Fibroblast of lung (primary cell): ENCODE results near the gene SPRING1. TPM values are rescaled to one million over a fixed set of nuclear protein-coding genes. Genes with fewer than 3 reads are reported as not detected.

Experiments used
- DNase-seq, 2 donors: peaks; one replicate each; pipeline versions ENCODE4 v3.0.0 to v3.0.0-alpha.2; 2010; ENCODE audit warnings: low read depth in 2 of 2
- H2AFZ ChIP-seq: 2 replicates; pipeline ENCODE4 v1.5.1; 2012; ENCODE audit warnings: low read length, control low read depth, inconsistent platforms
- H3K27ac ChIP-seq: 2 replicates; pipeline ENCODE4 v1.5.1; 2011; ENCODE audit warnings: low read length, control low read depth; ENCODE audit not compliant: insufficient read depth
- H3K27me3 ChIP-seq: 2 replicates; pipeline ENCODE4 v1.5.1; 2011; ENCODE audit warnings: mild to moderate bottlenecking, low read length; ENCODE audit not compliant: control insufficient read depth, insufficient read depth
- H3K36me3 ChIP-seq: 2 replicates; pipeline ENCODE4 v1.5.1; 2011; ENCODE audit warnings: low read length; ENCODE audit not compliant: control insufficient read depth, insufficient read depth
- H3K4me1 ChIP-seq: 2 replicates; pipeline ENCODE4 v1.5.1; 2011; ENCODE audit warnings: low read length; ENCODE audit not compliant: control insufficient read depth, insufficient read depth; ENCODE audit errors: extremely low read depth
- H3K4me2 ChIP-seq: 2 replicates; pipeline ENCODE4 v1.5.1; 2011; ENCODE audit warnings: low read length, control low read depth; ENCODE audit not compliant: insufficient read depth; ENCODE audit errors: extremely low read depth
- H3K4me3 ChIP-seq, 4 experiments: fragments of 200-600 bp in 1 of 4; sonication (generic) in 1 of 4; replicated peaks in 1 of 4; 2 replicates each; pipeline ENCODE4 v1.5.1; 2011 to 2016; ENCODE audit warnings: low read length in 4 of 4, low read depth in 3 of 4, mild to moderate bottlenecking in 3 of 4, control low read depth in 2 of 4, inconsistent platforms in 1 of 4, mixed read lengths in 1 of 4; ENCODE audit not compliant: insufficient read depth in 1 of 4; ENCODE audit errors: control extremely low read depth in 1 of 4
- H3K79me2 ChIP-seq: 2 replicates; pipeline ENCODE4 v1.5.1; 2012; ENCODE audit warnings: mild to moderate bottlenecking, low read length, inconsistent platforms; ENCODE audit not compliant: control insufficient read depth, insufficient read depth
- H3K9ac ChIP-seq: 2 replicates; pipeline ENCODE4 v1.5.1; 2011; ENCODE audit warnings: mild to moderate bottlenecking, low read length, control low read depth; ENCODE audit not compliant: insufficient read depth
- H3K9me3 ChIP-seq: 2 replicates; pipeline ENCODE4 v1.5.1; 2012; ENCODE audit warnings: low read depth, low read length; ENCODE audit not compliant: control insufficient read depth, insufficient read depth
- H4K20me1 ChIP-seq: 2 replicates; pipeline ENCODE4 v1.5.1; 2011; ENCODE audit warnings: low read length; ENCODE audit not compliant: control insufficient read depth, insufficient read depth; ENCODE audit errors: extremely low read depth
- CTCF ChIP-seq, 2 donors: IDR thresholded peaks in 1 of 2; conservative IDR thresholded peaks in 1 of 2; 1 replicate in 1 of 2; 2 replicates in 1 of 2; pipeline ENCODE4 v1.5.1; 2011 to 2012; ENCODE audit warnings: low read length in 2 of 2, control low read depth in 1 of 2, inconsistent platforms in 1 of 2, low read depth in 1 of 2, mild to moderate bottlenecking in 1 of 2
- EZH2 ChIP-seq: IDR thresholded peaks from 2 replicates; pipeline ENCODE4 v1.5.1; 2012; ENCODE audit warnings: low read length, control low read depth, mild to moderate bottlenecking; ENCODE audit errors: missing control alignments
- polyA plus RNA-seq, 2 donors: library from polyadenylated mRNA; depleted of rRNA in 1 of 2; stranded (reverse) in 1 of 2; unstranded in 1 of 2; fragments of >200 nt; gene quantifications; 2 replicates each; pipeline ENCODE4 v1.2.1, GENCODE V29; 2011 to 2012; ENCODE audit warnings: missing spikeins in 1 of 2
- total RNA-seq: library from RNA; depleted of rRNA; stranded (reverse); fragments of >200 nt; gene quantifications from 2 replicates; pipeline ENCODE4 v1.2.1, GENCODE V29; 2014

The SPRING1 gene
- total and polyA plus RNA-seq, 2 donors (not counting 1 experiment from before 2014, with no cell fraction given), result 14.6 to 18.8 TPM

DNA sequence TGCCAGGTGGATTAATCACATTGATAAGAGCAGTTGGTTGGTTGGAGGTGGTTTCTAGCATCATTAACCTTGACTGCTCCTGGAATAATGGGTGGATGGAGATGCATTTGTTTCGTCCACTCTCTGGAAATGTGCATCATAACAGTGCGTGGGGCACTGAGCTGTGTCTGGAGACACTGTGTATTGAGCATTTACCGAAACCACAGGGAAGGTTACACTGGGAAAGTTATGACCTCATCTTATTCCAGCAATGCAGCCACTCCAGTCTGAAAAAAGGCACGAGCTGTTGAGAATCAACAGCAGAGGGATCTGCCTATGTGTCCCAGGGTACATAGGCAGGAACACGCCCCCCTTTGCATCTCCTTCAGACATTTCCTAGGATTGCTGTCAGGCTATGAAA is 27.4 kb upstream of the SPRING1 start:
- H3K27ac ChIP-seq, result no peak overlapping the region
- no peak overlapping the region for H3K9ac ChIP-seq
- H3K4me3 ChIP-seq, result no peak overlapping the region
- no peaks in the 10 kb centered on the region for H3K4me1 ChIP-seq
- no peaks in the 10 kb centered on the region for H3K36me3 ChIP-seq
- no peaks in the 10 kb centered on the region for H4K20me1 ChIP-seq
- H2AFZ ChIP-seq, result no peak overlapping the region
- TF ChIP-seq CTCF (conservative IDR thresholded peaks at IDR 0.05 in 1 of 2, IDR thresholded peaks at IDR 0.05 in 1 of 2; ENCODE audit: low read depth in 1 of 2, low read length in 2 of 2), result no peak
- no peak for TF ChIP-seq EZH2
- H3K9me3 ChIP-seq, result no peaks in the 10 kb centered on the region
- H3K27me3 ChIP-seq, result no peaks in the 10 kb centered on the region
- peak in 1 of 2 donors; percentile 32 for DNase-seq
- H3K4me2 ChIP-seq, result no peak overlapping the region
- H3K79me2 ChIP-seq, result no peaks in the 10 kb centered on the region

DNA sequence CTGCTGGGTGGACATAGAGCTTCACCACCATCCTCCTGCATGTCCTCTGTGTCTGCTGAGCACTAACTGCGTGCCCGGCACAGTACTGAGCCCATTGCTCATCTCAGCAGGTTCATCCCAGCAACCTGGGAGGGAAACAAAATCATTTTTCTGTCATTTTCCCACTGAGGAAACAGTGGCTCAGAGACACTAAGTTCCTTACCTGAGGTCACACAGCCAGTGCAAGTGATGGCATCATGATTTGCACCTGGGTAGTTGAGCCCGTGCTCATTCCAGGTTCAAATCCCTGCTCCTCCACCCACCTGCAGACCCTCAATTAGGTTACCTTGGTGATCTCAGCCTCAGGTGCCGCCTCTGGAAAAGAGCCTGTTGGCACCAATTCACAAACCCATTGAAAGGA is 23.6 kb upstream of the SPRING1 start:
- DNase-seq, result no peak
- Histone ChIP-seq H4K20me1 (no peaks in the 10 kb centered on the region), H3K27me3 (no peaks in the 10 kb centered on the region), H3K9ac (no peak overlapping the region), H3K4me3 (no peak overlapping the region), H3K9me3 (no peaks in the 10 kb centered on the region), H3K4me2 (no peak overlapping the region), H3K4me1 (no peaks in the 10 kb centered on the region), H3K79me2 (no peaks in the 10 kb centered on the region), H2AFZ (no peak overlapping the region), H3K36me3 (no peaks in the 10 kb centered on the region), H3K27ac (no peak overlapping the region)
- TF ChIP-seq CTCF (conservative IDR thresholded peaks at IDR 0.05 in 1 of 2, IDR thresholded peaks at IDR 0.05 in 1 of 2; ENCODE audit: low read depth in 1 of 2, low read length in 2 of 2) (no peak), EZH2 (no peak)

GRCh38 chr12:116760622-116761020 is 22.8 kb upstream of the SPRING1 start:
- DNase-seq, result no peak
- H3K27ac ChIP-seq, result no peak overlapping the region
- H3K4me2 ChIP-seq, result no peak overlapping the region
- H3K9ac ChIP-seq, result no peak overlapping the region
- H3K79me2 ChIP-seq, result no peaks in the 10 kb centered on the region
- H4K20me1 ChIP-seq, result no peaks in the 10 kb centered on the region
- no peaks in the 10 kb centered on the region for H3K4me1 ChIP-seq
- TF ChIP-seq EZH2, result no peak
- TF ChIP-seq CTCF (conservative IDR thresholded peaks at IDR 0.05 in 1 of 2, IDR thresholded peaks at IDR 0.05 in 1 of 2; ENCODE audit: low read depth in 1 of 2, low read length in 2 of 2), result no peak
- H3K4me3 ChIP-seq, result no peak overlapping the region
- H3K27me3 ChIP-seq, result no peaks in the 10 kb centered on the region
- H2AFZ ChIP-seq, result no peak overlapping the region
- no peaks in the 10 kb centered on the region for H3K36me3 ChIP-seq
- no peaks in the 10 kb centered on the region for H3K9me3 ChIP-seq
